Caco-2 (cell line): ENCODE results near the gene ATG101. TPM values are rescaled to one million over a fixed set of nuclear protein-coding genes. Genes with fewer than 3 reads are reported as not detected.

Source experiments
- BruUV-seq: library from RNA; stranded (reverse); fragments of 400-500 nt; replicated peaks from 2 replicates; lab custom pipeline; 2021; lab: Mats Ljungman, UMichigan
- CTCF ChIA-PET: fragments of 300-600 bp; sonication (Branson Sonifier 250); formaldehyde crosslinking; loops from one replicate; lab custom pipeline; 2022; ENCODE audit warnings: antibody characterized with exemption; lab: Charles Lee
- POLR2A ChIA-PET: fragments of 300-600 bp; sonication (Branson Sonifier 250); formaldehyde crosslinking; loops from one replicate; lab custom pipeline; 2022; ENCODE audit warnings: antibody characterized with exemption; lab: Charles Lee
- DNase-seq, 2 experiments: peaks; one replicate each; pipeline versions ENCODE4 v3.0.0 to v3.0.0-alpha.2; 2020 to 2022
- H3K27me3 ChIP-seq: replicated peaks from 2 replicates; pipeline ENCODE4 v1.6.0; 2011; ENCODE audit warnings: low read length; ENCODE audit not compliant: control insufficient read depth, insufficient read depth
- H3K36me3 ChIP-seq: 2 replicates; pipeline ENCODE4 v1.5.1; 2011; ENCODE audit warnings: low read length; ENCODE audit not compliant: control insufficient read depth, insufficient read depth
- H3K4me1 ChIP-seq: fragments of 250-450 bp; sonication (Bioruptor Pico); 2 replicates; pipeline ENCODE4 v1.5.1; 2020; ENCODE audit warnings: mild to moderate bottlenecking
- H3K4me3 ChIP-seq: 2 replicates; pipeline ENCODE4 v1.5.1; 2011; ENCODE audit warnings: low read depth, mild to moderate bottlenecking, control low read depth, low read length
- H3K9me3 ChIP-seq: fragments of 250-450 bp; sonication (Bioruptor Pico); 2 replicates; pipeline ENCODE4 v1.5.1; 2020; ENCODE audit warnings: mild to moderate bottlenecking, moderate library complexity
- H3K27ac Mint-ChIP-seq: one replicate; pipeline ENCODE4 v1.8.0; 2022; ENCODE audit warnings: mixed read lengths; ENCODE audit not compliant: unreplicated experiment
- H3K27me3 Mint-ChIP-seq: one replicate; pipeline ENCODE4 v1.8.0; 2022; ENCODE audit warnings: mixed read lengths; ENCODE audit not compliant: insufficient read depth, unreplicated experiment
- H3K36me3 Mint-ChIP-seq: one replicate; pipeline ENCODE4 v1.8.0; 2022; ENCODE audit warnings: mild to moderate bottlenecking, mixed read lengths; ENCODE audit not compliant: insufficient read depth, unreplicated experiment
- H3K4me1 Mint-ChIP-seq: one replicate; pipeline ENCODE4 v1.8.0; 2022; ENCODE audit warnings: low read depth, mixed read lengths; ENCODE audit not compliant: unreplicated experiment
- H3K4me3 Mint-ChIP-seq: one replicate; pipeline ENCODE4 v1.8.0; 2022; ENCODE audit warnings: mild to moderate bottlenecking, moderate library complexity, mixed read lengths; ENCODE audit not compliant: unreplicated experiment
- H3K9me3 Mint-ChIP-seq: one replicate; pipeline ENCODE4 v1.8.0; 2022; ENCODE audit warnings: mixed read lengths; ENCODE audit not compliant: unreplicated experiment
- CTCF ChIP-seq, 2 experiments: fragments of 200-600 bp in 1 of 2; IDR thresholded peaks; 1 replicate in 1 of 2; 2 replicates in 1 of 2; pipeline versions ENCODE4 v1.5.1 to v1.8.0; 2011 to 2022; ENCODE audit warnings: antibody characterized with exemption in 1 of 2, control low read depth in 1 of 2, inconsistent platforms in 1 of 2, low read depth in 1 of 2, low read length in 1 of 2, mild to moderate bottlenecking in 1 of 2, moderate library complexity in 1 of 2; ENCODE audit not compliant: insufficient read depth in 1 of 2, severe bottlenecking in 1 of 2, unreplicated experiment in 1 of 2
- intact Hi-C: fragments of 100-400 bp; cut with micrococcal nuclease; formaldehyde crosslinking; loops from one replicate; pipeline ENCODE4 v1.10.0; 2022; ENCODE audit not compliant: unreplicated experiment
- total RNA-seq: library from RNA; stranded (reverse); gene quantifications from 2 replicates; pipeline ENCODE4 v1.2.3, GENCODE V29; 2022

Gene ATG101
- total RNA-seq, 1 experiment from 2014 or later, result 78.0 TPM

GRCh38 chr12:52122904-52123303, 53.1 kb downstream of the ATG101 start:
- no peak overlapping the region for H3K4me3 ChIP-seq
- Mint-ChIP-seq H3K4me3 (no peak overlapping the region), H3K9me3 (no peaks in the 10 kb centered on the region), H3K4me1 (peaks cover 17% of the 10 kb centered on the region), H3K27me3 (no peaks in the 10 kb centered on the region), H3K27ac (no peak overlapping the region), H3K36me3 (no peaks in the 10 kb centered on the region)
- no TSS peak for BruUV-seq
- CTCF ChIA-PET, result interaction anchor here (0.6 to 5.8 kb wide), 4 partner anchors 93 to 268 kb away, joined by 3 to 63 read pairs (median 6); no protein-coding TSS in a partner anchor
- DNase-seq, result no peak
- no peaks in the 10 kb centered on the region for H3K36me3 ChIP-seq
- no peak for TF ChIP-seq CTCF (IDR thresholded peaks at IDR 0.05; ENCODE audit: insufficient read depth in 1 of 2, low read depth in 1 of 2, low read length in 1 of 2, severe bottlenecking in 1 of 2, unreplicated experiment in 1 of 2)
- no peaks in the 10 kb centered on the region for H3K27me3 ChIP-seq
- intact Hi-C loops, result loop anchor here (1.0 kb wide), 1 partner anchor 98 kb away; no protein-coding TSS in a partner anchor
- POLR2A ChIA-PET, result no interaction called here
- H3K9me3 ChIP-seq, result no peaks in the 10 kb centered on the region
- peaks cover 19% of the 10 kb centered on the region for H3K4me1 ChIP-seq

- H3K4me3 ChIP-seq, result no peak overlapping the region
- no peak overlapping the region for H3K27ac Mint-ChIP-seq
- peaks cover 15% of the 10 kb centered on the region for H3K4me1 ChIP-seq
- no peak for TF ChIP-seq CTCF (IDR thresholded peaks at IDR 0.05; ENCODE audit: insufficient read depth in 1 of 2, low read depth in 1 of 2, low read length in 1 of 2, severe bottlenecking in 1 of 2, unreplicated experiment in 1 of 2)
- no peaks in the 10 kb centered on the region for H3K36me3 Mint-ChIP-seq
- H3K9me3 ChIP-seq, result no peaks in the 10 kb centered on the region
- BruUV-seq, result no TSS peak
- H3K4me1 Mint-ChIP-seq, result peaks cover 17% of the 10 kb centered on the region
- H3K4me3 Mint-ChIP-seq, result no peak overlapping the region
- intact Hi-C loops, result no loop called here
- no peaks in the 10 kb centered on the region for H3K9me3 Mint-ChIP-seq
- DNase-seq, result no peak
- ChIA-PET POLR2A (no interaction called here), CTCF (interaction anchor here (0.6 to 5.8 kb wide), 9 partner anchors 17 to 956 kb away, joined by 3 to 63 read pairs (median 4); partner anchors contain the start of gene SPRYD3)
- no peaks in the 10 kb centered on the region for H3K27me3 Mint-ChIP-seq
- H3K36me3 ChIP-seq, result no peaks in the 10 kb centered on the region
- no peaks in the 10 kb centered on the region for H3K27me3 ChIP-seq
Measured at GRCh38 chr12:52123487-52124186, 53.9 kb downstream of the ATG101 start.

- Mint-ChIP-seq H3K4me1 (peaks cover 7% of the 10 kb centered on the region), H3K9me3 (no peaks in the 10 kb centered on the region), H3K27me3 (no peaks in the 10 kb centered on the region), H3K27ac (no peak overlapping the region), H3K36me3 (no peaks in the 10 kb centered on the region), H3K4me3 (no peak overlapping the region)
- intact Hi-C loops, result no loop called here
- ChIA-PET POLR2A (no interaction called here), CTCF (interaction anchor here (0.5 to 5.8 kb wide), 4 partner anchors 31 to 100 kb away, joined by 4 to 63 read pairs (median 6); no protein-coding TSS in a partner anchor)
- DNase-seq, result no peak
- no peaks in the 10 kb centered on the region for H3K4me1 ChIP-seq
- H3K36me3 ChIP-seq, result no peaks in the 10 kb centered on the region
- H3K9me3 ChIP-seq, result no peaks in the 10 kb centered on the region
- BruUV-seq, result no TSS peak
- no peak for TF ChIP-seq CTCF (IDR thresholded peaks at IDR 0.05; ENCODE audit: insufficient read depth in 1 of 2, low read depth in 1 of 2, low read length in 1 of 2, severe bottlenecking in 1 of 2, unreplicated experiment in 1 of 2)
- H3K4me3 ChIP-seq, result no peak overlapping the region
- no peaks in the 10 kb centered on the region for H3K27me3 ChIP-seq
Measured at GRCh38 chr12:52125476-52125900, 55.7 kb downstream of the ATG101 start.
